Vagina (tissue), 2 donors: Measurements from ENCODE around the gene C16orf92.

ENCODE experiments used
- POLR2A ChIP-seq, 2 donors: fragments of 450-650 bp; IDR thresholded peaks; one replicate each; pipeline ENCODE4 v1.6.1; 2017; ENCODE audit warnings: antibody characterized with exemption in 2 of 2, mild to moderate bottlenecking in 2 of 2, moderate library complexity in 2 of 2
- POLR2AphosphoS5 ChIP-seq, 2 donors: sonication (generic); formaldehyde crosslinking; IDR thresholded peaks; one replicate each; pipeline ENCODE4 v1.9.0; 2017; ENCODE audit warnings: antibody characterized with exemption in 2 of 2, mild to moderate bottlenecking in 2 of 2, low read depth in 1 of 2; ENCODE audit not compliant: insufficient read depth in 1 of 2
- TF ChIP-seq, protein P1 (sequence below), 3 experiments: fragments of 450-650 bp in 2 of 3; fragments of 200-600 bp in 1 of 3; sonication (generic) in 1 of 3; IDR thresholded peaks; one replicate each; pipeline ENCODE4 v1.5.1; 2017 to 2019; ENCODE audit warnings: antibody characterized with exemption in 3 of 3, mild to moderate bottlenecking in 2 of 3, moderate library complexity in 2 of 3

DNA sequence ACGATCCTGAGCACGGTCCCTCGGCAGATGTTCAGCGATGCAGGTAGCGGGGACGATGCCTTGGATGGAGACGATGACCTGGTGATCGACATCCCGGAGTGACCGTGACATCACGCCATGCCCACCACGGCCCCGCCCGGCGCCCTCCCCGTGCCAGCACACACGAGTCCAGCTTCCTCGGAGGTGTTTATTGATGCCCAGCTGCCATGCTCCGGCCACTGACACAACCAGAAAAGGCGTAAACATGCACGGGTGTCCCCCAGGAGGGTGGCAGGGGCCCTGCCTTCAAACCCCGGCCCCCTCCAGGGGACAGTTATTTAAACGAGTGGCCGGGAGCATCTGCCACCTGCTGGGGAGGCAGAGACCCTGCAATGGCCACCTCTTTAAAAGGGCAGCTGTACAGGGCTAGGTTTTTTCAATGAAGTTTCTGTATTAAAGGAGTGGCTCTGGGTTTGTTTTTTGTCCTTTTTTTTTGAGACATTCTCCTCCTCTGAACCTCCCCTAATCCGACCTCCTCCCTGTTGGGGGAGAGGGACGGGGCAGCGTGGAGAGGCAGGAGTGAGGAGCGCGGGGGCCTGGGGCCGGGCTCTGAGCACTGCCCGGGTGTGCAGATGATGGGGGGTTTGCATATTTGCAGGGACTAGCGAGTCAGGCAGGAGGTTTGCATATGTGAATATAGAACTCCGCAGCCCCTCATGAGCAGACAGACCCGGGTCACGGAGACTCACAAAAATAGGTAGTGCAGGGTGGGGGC, 17.5 kb upstream of the C16orf92 start:
- TF ChIP-seq, protein P1, sequence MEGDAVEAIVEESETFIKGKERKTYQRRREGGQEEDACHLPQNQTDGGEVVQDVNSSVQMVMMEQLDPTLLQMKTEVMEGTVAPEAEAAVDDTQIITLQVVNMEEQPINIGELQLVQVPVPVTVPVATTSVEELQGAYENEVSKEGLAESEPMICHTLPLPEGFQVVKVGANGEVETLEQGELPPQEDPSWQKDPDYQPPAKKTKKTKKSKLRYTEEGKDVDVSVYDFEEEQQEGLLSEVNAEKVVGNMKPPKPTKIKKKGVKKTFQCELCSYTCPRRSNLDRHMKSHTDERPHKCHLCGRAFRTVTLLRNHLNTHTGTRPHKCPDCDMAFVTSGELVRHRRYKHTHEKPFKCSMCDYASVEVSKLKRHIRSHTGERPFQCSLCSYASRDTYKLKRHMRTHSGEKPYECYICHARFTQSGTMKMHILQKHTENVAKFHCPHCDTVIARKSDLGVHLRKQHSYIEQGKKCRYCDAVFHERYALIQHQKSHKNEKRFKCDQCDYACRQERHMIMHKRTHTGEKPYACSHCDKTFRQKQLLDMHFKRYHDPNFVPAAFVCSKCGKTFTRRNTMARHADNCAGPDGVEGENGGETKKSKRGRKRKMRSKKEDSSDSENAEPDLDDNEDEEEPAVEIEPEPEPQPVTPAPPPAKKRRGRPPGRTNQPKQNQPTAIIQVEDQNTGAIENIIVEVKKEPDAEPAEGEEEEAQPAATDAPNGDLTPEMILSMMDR (IDR thresholded peaks at IDR 0.05) = peak in 2 of 3 experiments; percentile 52 to 70
- TF ChIP-seq POLR2A (IDR thresholded peaks at IDR 0.05) (no peak), POLR2AphosphoS5 (IDR thresholded peaks at IDR 0.05; ENCODE audit: insufficient read depth in 1 of 2, low read depth in 1 of 2) (peak in 1 of 2 donors; percentile 15)
